Activated CD4-positive, CD25-positive, alpha-beta regulatory T cell treated with anti-CD3 and anti-CD28 coated beads, Interleukin-2, amount 50 U/mL, for 72 hours (primary cell): Measurements from ENCODE around the gene MTREX.

Experiments used
- DNase-seq: peaks from one replicate; pipeline ENCODE4 v3.0.0; 2021

The MTREX gene

GRCh38 chr5:55325621-55326020 is 17.8 kb downstream of the MTREX start:
- DNase-seq = no peak

GRCh38 chr5:55327281-55327680 is 19.5 kb downstream of the MTREX start:
- DNase-seq = no peak

DNA sequence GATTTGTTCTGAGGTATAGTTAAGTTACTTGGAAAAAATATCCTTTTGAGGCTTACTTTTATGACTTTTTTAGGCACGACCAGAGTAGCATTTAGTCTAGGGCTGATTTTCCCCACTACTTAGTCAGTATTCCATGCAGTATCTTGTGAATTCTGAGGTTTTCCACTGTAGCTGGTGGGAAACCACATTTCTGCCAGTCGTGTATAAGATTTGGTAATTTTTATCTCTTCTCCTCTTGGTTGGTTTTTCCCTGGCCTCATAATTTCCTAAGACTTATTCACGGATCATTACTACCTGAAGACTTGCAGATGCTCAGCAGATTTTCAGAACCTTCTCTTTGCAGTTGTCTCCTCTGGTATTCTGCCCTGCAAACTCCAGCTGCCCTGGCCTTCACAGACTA is 23.5 kb downstream of the MTREX start:
- DNase-seq = no peak

GRCh38 chr5:55333017-55333416 is 25.2 kb downstream of the MTREX start:
- no peak for DNase-seq

DNA sequence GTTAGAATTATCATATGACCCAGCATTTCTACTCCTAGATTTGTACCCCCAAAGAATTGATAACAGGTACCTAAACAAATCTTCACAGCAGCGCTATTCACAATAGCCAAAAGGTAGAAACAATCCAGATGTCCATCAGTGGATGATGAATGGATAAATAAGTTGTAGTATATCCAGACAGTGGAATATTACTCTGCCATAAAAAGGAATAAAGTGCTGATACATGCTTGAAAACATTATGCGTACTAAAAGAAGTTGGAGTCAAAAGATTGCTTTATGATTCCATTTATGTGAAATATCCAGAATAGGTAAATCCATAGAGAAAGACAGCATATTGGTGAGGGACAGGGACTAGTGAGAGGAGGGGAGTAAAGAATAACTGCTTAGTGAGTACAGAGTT is 26.0 kb downstream of the MTREX start:
- no peak for DNase-seq

- DNase-seq = no peak
Observed at GRCh38 chr5:55338092-55338613, 30.4 kb downstream of the MTREX start.

- peak; percentile 35 for DNase-seq
Observed at GRCh38 chr5:55338810-55339243, 31.0 kb downstream of the MTREX start.

GRCh38 chr5:55343107-55343506 is 35.3 kb downstream of the MTREX start:
- DNase-seq = no peak

DNA sequence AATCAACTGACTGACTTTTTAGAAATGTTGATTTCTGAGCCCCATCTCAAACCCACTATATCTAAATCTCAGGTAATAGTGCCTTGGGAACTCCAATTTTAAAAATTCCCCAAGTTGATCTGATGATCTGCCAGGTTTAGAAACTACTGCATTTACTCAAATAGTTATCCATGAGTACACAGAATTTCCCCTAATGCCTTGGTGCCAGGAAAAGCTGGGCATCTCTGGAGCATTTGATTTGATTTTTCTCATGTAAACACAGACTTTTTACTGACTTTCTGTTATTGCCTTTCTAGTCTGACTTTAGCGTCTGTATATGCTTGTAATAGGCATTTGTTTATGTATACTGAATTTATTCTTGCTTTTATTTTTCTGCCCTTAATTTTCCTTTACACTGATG is 35.8 kb downstream of the MTREX start:
- no peak for DNase-seq

DNA sequence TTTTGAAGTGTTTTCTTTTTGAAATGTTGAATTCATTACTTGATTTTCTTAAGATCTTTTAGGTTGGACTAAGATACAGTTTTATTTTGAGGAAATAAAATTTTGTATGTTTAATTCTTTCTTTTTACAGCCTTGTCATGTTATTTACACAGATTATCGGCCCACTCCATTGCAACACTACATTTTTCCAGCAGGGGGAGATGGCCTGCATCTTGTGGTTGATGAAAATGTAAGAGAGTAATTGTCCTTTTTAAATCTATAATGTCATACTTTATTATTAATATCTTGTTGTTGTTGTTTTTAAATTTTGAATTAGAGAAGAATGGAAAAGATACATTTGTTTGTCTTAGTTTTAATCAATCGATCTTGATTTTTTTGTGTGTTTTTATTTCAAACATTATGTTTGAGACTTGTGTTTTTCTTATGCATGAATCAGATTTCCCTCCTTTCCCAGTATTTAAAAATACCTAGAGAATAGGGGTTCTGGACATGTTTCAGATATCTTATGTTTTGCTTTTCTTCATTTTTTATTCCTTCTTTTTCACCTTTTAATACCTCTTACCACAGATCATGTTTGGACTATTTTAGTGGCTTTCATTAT is 36.7 kb downstream of the MTREX start:
- peak; percentile 56 for DNase-seq

DNA sequence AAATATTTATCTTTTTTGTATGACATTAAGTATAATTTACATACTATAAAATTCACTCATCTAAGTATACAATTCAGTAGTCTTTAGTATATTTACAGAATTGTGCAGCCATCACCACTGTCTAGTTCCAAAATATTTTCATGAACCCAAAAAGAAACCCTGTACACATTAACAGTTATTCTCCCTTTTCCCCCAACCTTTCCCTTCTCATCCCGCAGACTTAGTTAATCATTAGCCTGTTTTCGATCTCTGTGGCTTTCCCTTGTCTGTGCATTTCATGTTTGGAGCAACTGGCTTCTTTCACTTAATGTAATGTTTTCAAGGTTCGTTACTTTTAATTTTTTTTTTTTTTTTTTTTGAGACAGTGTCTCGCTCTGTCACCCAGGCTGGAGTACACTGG is 37.5 kb downstream of the MTREX start:
- no peak for DNase-seq

GRCh38 chr5:55347786-55348185 is 40.0 kb downstream of the MTREX start:
- no peak for DNase-seq

DNA sequence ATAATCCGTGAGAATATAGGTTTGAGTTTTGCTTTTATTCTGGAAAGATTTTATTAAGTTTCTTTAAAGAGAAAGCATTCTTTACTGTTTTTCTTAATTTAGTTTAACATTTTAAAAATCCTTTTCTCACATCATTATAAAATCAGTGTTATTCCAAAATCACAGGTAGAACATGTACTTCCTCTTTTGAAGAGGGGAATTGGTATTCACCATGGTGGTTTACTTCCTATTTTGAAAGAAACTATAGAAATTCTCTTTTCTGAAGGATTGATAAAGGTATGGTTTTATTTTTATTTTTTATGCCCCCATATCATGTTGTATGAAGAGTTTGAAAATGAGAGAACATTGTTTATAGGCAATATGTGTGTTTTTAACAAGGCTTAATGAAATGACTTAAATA is 43.0 kb downstream of the MTREX start:
- DNase-seq = no peak

- DNase-seq = no peak
Observed at GRCh38 chr5:55356896-55357295, 49.1 kb downstream of the MTREX start.

DNA sequence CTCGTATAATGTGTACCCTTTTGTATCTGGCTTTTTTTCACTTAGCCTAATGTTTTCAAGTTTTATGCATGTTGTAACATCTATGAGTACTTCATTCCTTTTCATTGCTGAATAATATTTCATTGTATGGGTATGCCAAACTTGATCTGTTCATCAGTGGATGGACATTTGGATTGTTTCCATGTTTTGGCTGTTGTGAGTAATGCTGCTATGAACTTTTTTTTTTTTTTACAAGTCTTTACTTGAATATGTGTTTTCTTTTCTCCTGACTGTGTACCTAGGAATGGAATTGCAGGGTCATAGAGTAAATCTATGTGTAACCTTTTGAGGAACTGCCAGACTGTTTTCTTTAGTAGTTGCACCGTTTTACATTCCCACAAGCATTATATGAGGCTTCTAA is 52.4 kb downstream of the MTREX start:
- DNase-seq = no peak

- DNase-seq = no peak
Observed at GRCh38 chr5:55363856-55364255, 56.1 kb downstream of the MTREX start.

- no peak for DNase-seq
Observed at GRCh38 chr5:55364537-55365055, 56.8 kb downstream of the MTREX start.

- DNase-seq = no peak
Observed at GRCh38 chr5:55370291-55370925, 62.6 kb downstream of the MTREX start.

DNA sequence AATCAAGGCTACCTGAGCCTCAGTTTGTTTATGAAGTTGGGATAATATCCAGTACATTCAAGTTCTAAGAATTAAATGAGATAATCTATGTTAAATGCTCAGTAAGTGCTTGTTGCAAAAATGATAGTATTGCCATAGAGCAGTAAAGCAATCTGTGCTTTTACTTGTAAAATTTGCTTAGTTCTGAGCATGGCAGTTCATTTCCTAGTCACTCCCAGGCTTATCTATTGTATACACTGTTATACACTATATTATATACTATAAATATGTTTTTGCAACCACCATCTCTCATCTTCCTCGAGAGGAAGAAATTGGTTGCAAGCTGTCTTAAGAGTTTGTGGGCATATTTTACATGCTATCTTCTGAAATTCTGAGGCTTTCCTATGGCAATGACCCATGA is 63.4 kb downstream of the MTREX start:
- no peak for DNase-seq

DNA sequence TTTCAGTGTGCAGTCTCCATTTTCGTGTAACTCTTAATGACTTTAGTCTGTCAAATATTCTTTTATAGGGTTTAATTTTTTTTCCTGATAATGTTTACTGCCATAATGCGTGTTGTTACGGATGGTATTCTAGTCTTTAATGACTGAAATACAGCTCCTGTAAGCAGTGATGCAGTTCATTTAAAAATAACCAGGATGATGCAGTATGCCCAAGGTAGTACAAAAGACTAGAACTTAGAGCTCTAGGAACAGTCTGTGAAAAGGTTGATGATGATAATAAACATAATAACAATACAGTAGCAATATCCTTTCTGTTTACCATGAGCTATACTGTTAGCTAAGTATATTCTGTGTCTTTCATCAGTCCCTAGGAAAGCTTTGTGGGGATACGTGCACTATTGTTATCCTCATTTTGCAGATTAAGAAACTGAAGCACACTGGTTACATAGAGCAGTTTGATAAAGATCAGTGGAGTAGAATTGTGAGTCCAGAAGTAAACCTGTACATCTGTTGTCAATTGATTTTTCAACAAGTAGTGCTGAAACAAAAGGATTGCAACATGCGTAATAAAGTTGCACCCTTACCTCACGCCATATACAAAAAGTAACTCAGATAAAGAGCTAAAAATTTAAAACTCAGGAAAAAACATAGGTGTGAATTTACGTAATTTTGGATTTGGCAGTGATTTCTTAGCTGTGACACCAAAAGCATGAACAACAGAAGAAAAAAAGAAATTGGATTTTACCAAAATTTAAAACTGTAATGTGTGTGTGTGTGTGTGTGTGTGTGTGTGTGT is 64.5 kb downstream of the MTREX start:
- DNase-seq = no peak

DNA sequence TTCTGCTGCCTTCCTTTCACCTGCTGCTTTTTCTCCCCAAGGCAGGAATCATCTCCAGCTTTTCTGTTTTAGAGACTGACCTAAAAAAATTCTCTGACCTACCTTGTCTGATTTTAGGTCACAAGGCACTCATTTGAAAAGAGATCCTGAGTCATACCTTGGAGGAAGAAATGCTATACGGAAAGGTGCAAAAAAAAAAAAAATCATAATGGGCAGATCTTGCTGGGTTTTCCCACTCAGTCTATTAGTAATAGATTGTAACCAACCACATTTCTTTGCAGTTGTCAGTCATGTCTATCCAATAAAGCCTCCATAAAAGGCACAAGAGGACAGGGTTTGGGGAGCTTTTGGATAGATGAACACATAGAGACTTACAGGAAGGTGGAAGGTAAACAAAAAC is 70.0 kb downstream of the MTREX start:
- DNase-seq = no peak

DNA sequence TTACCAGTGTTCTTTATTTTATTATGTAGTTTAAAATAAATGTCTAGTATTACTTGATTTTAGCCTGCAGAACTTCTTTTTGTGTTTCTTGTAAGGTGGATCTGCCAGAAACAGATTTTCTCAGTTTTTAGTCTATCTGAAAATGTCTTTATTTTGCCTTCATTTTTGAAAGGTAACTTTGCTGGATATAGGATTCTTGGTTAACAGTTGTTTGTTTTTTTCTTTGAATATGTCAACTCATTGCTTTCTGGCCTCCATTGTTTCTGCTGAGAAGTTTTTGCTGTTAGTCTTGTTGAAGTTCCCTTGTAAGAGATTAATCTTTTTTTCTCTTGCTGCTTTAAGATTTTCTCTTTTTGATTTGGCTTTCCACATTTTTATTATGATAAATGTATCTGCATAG is 75.5 kb downstream of the MTREX start:
- no peak for DNase-seq

GRCh38 chr5:55384072-55384471 is 76.3 kb downstream of the MTREX start:
- no peak for DNase-seq

DNA sequence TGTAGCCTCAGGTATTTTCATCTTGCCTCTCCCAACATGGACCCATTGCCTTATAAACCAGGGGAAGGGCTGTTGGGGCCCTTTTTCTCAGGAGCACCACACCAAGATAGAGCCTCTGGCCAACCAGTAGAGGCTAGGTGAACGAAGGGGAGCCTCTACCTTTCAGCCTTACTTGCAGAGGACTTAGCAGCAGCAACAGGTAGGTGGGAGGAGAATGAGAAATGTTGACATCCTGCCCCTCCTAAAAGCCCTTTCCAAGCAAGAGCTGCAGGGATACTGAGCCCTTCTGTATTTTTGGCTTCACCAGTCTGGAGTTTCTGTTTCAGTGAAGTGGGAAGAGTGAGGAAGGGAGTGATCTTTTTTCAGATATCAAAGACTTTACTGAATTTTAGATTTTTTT is 77.4 kb downstream of the MTREX start:
- DNase-seq = no peak
